Liver (tissue), 9 donors: ENCODE measurements around the gene ADAMTS4. TPM values are rescaled to one million over a fixed set of nuclear protein-coding genes. Genes with fewer than 3 reads are reported as not detected.

Experiments used
- DNase-seq: peaks from one replicate; pipeline ENCODE4 v3.0.0-alpha.2; 2017; ENCODE audit warnings: low spot score
- H3K27ac ChIP-seq, 2 donors: one replicate each; pipeline ENCODE4 v1.7.0; 2013; ENCODE audit warnings: inconsistent platforms in 2 of 2, low read length in 2 of 2, control low read depth in 1 of 2, low read depth in 1 of 2, mild to moderate bottlenecking in 1 of 2
- H3K27me3 ChIP-seq, 4 donors: one replicate each; pipeline versions ENCODE4 v1.6.1 to v1.7.0; 2013; ENCODE audit warnings: low read length in 3 of 4, inconsistent platforms in 1 of 4, mild to moderate bottlenecking in 1 of 4, moderate library complexity in 1 of 4; ENCODE audit not compliant: control insufficient read depth in 4 of 4, insufficient read depth in 4 of 4
- H3K36me3 ChIP-seq, 4 donors: one replicate each; pipeline versions ENCODE4 v1.6.1 to v1.7.0; 2013; ENCODE audit warnings: low read length in 3 of 4, mild to moderate bottlenecking in 3 of 4, low read depth in 1 of 4, moderate library complexity in 1 of 4; ENCODE audit not compliant: control insufficient read depth in 4 of 4, insufficient read depth in 3 of 4
- H3K4me1 ChIP-seq, 4 donors: one replicate each; pipeline versions ENCODE4 v1.6.1 to v1.7.0; 2013; ENCODE audit warnings: low read length in 3 of 4, mild to moderate bottlenecking in 3 of 4, moderate library complexity in 1 of 4; ENCODE audit not compliant: control insufficient read depth in 4 of 4, insufficient read depth in 4 of 4
- H3K4me3 ChIP-seq, 3 donors: one replicate each; pipeline versions ENCODE4 v1.6.1 to v1.7.0; 2013; ENCODE audit warnings: low read length in 3 of 3, control low read depth in 1 of 3, low read depth in 1 of 3, mild to moderate bottlenecking in 1 of 3
- H3K9ac ChIP-seq, 2 donors: one replicate each; pipeline ENCODE4 v1.7.0; 2013; ENCODE audit warnings: low read length in 2 of 2, mild to moderate bottlenecking in 2 of 2, moderate library complexity in 2 of 2, control low read depth in 1 of 2, low read depth in 1 of 2
- H3K9me3 ChIP-seq, 4 donors: one replicate each; pipeline versions ENCODE4 v1.6.1 to v1.7.0; 2013; ENCODE audit warnings: low read length in 3 of 4; ENCODE audit not compliant: control insufficient read depth in 4 of 4
- EGR1 ChIP-seq, 2 donors: IDR thresholded peaks; 2 replicates each; pipeline ENCODE4 v1.6.1; 2016 to 2018; ENCODE audit warnings: antibody characterized with exemption in 2 of 2, low read depth in 2 of 2
- FOXA1 ChIP-seq: IDR thresholded peaks from 2 replicates; pipeline ENCODE4 v1.6.1; 2016; ENCODE audit warnings: antibody characterized with exemption
- FOXA2 ChIP-seq: IDR thresholded peaks from 2 replicates; pipeline ENCODE4 v1.6.1; 2016; ENCODE audit warnings: antibody characterized with exemption
- GABPA ChIP-seq, 2 donors: IDR thresholded peaks in 1 of 2; conservative IDR thresholded peaks in 1 of 2; 2 replicates each; pipeline ENCODE4 v1.6.1; 2016; ENCODE audit warnings: antibody characterized with exemption in 2 of 2, mild to moderate bottlenecking in 1 of 2, moderate library complexity in 1 of 2
- HNF4A ChIP-seq, 2 donors: conservative IDR thresholded peaks; 2 replicates each; pipeline ENCODE4 v1.6.1; 2016; ENCODE audit warnings: antibody characterized with exemption in 2 of 2, mild to moderate bottlenecking in 2 of 2
- HNF4G ChIP-seq: IDR thresholded peaks from 2 replicates; pipeline ENCODE4 v1.6.1; 2016; ENCODE audit warnings: antibody characterized with exemption
- JUND ChIP-seq, 2 donors: IDR thresholded peaks; 2 replicates each; pipeline ENCODE4 v1.6.1; 2016; ENCODE audit warnings: antibody characterized with exemption in 2 of 2
- NR2F2 ChIP-seq: IDR thresholded peaks from 2 replicates; pipeline ENCODE4 v1.6.1; 2016; ENCODE audit warnings: antibody characterized with exemption
- RAD21 ChIP-seq, 2 donors: IDR thresholded peaks; 2 replicates each; pipeline ENCODE4 v1.6.1; 2016; ENCODE audit warnings: antibody characterized with exemption in 2 of 2, mild to moderate bottlenecking in 2 of 2
- RXRA ChIP-seq, 2 donors: IDR thresholded peaks; 2 replicates each; pipeline ENCODE4 v1.6.1; 2017 to 2018; ENCODE audit warnings: antibody characterized with exemption in 2 of 2, mild to moderate bottlenecking in 1 of 2
- SP1 ChIP-seq: IDR thresholded peaks from 2 replicates; pipeline ENCODE4 v1.6.1; 2018; ENCODE audit warnings: antibody characterized with exemption, mild to moderate bottlenecking
- TAF1 ChIP-seq: conservative IDR thresholded peaks from 2 replicates; pipeline ENCODE4 v1.6.1; 2016; ENCODE audit warnings: antibody characterized with exemption, mild to moderate bottlenecking
- YY1 ChIP-seq: IDR thresholded peaks from 2 replicates; pipeline ENCODE4 v1.6.1; 2016; ENCODE audit warnings: antibody characterized with exemption, mild to moderate bottlenecking
- WGBS: extraction: QIAGEN DNeasy Blood & Tissue Kit; methylation state at CpG from one replicate; pipeline ENCODE4 v1.1.7; 2013; 5-methylcytosine and 5-hydroxymethylcytosine counted together
- polyA plus RNA-seq, 2 donors: library from polyadenylated mRNA; stranded (reverse) in 1 of 2; unstranded in 1 of 2; fragments of 200-250 nt in 1 of 2; fragments of >200 nt in 1 of 2; fragmentation: Nextera tagmentation in 1 of 2; extraction: Ambion mirVana in 1 of 2; gene quantifications; one replicate each; pipeline versions ENCODE4 v1.2.1 to v1.2.3, GENCODE V29; 2013 to 2015
- total RNA-seq, 2 donors: library from RNA; depleted of rRNA; stranded (reverse); fragments of >200 nt; gene quantifications; one replicate each; pipeline ENCODE4 v1.2.3, GENCODE V29; 2014
- TF ChIP-seq, protein P1 (sequence below): IDR thresholded peaks from 2 replicates; pipeline ENCODE4 v1.6.1; 2016; ENCODE audit warnings: antibody characterized with exemption
- TF ChIP-seq, protein P2 (sequence below): IDR thresholded peaks from 2 replicates; pipeline ENCODE4 v1.6.1; 2016; ENCODE audit warnings: antibody characterized with exemption
- TF ChIP-seq, protein P3 (sequence below): IDR thresholded peaks from 2 replicates; pipeline ENCODE4 v1.6.1; 2016; ENCODE audit warnings: antibody characterized with exemption, mild to moderate bottlenecking
- TF ChIP-seq, protein P4 (sequence below): fragments of 150-350 bp; IDR thresholded peaks from 2 replicates; pipeline ENCODE4 v1.5.1; 2017; ENCODE audit warnings: improper control_type of control experiment, low read depth, low read length; ENCODE audit not compliant: missing input control
- TF ChIP-seq, protein P5 (sequence below): IDR thresholded peaks from 2 replicates; pipeline ENCODE4 v1.6.1; 2016; ENCODE audit warnings: antibody characterized with exemption
- donor health status: healthy.
- donor health status: healthy.
- donor health status: healthy.
- donor health status: healthy.
- donor health status: healthy.

The ADAMTS4 gene
- total and polyA plus RNA-seq, 4 donors: 0.21 to 2.2 (median 0.38) TPM

DNA sequence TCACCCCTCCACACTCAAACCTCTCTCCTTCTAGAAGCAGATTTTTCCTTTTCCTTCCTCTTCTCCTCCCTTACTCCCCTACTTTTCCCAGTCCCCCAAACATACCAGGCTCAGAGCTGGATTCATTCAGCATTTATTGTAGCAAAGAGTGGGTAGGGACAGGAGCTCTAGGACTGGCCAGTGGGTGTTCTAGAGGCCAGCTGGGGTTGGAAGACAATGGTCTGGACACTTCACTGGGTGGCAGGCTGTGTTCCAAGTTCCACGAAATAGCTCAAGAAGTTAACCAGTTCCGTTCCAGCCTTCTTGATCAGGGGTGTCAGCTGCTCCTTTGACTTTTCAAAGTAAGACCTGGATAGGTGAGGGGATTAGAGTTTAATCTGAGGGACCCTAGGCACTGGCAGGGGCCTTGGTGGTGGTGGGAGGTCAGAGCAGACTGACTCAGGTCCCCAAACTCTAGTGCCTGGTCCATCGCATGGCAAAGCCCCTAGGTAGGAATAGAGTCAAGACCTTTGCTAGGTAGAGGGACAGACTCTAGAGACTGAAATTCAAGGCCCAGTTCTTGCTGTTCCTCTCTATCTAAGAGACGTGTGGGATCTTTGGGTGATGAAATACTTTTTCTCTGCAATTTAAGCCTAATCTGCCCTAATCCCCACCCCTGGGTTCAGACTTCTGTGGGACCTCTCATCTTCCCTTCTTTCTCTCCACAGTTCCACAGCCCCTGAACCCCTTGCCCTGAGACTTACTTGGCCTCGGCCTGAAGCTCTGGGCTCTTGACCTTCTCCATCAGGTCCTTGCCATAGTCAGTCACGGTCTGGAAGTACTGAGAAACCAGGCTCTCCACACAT lies 23.5 kb upstream of the ADAMTS4 start:
- H3K9ac ChIP-seq: peak overlapping the region; percentile 71 to 96
- no peaks in the 10 kb centered on the region for H3K27me3 ChIP-seq
- peaks cover 0 to 6% (median 0%) of the 10 kb centered on the region in 4 donors for H3K36me3 ChIP-seq
- 34% methylated on average over 6 of the region's 6 CpGs for WGBS
- TF ChIP-seq NR2F2: no peak
- no peak for TF ChIP-seq HNF4A (conservative IDR thresholded peaks at IDR 0.05)
- no peak for TF ChIP-seq RXRA (IDR thresholded peaks at IDR 0.05)
- TF ChIP-seq RAD21 (IDR thresholded peaks at IDR 0.05): no peak
- TF ChIP-seq HNF4G: no peak
- TF ChIP-seq FOXA1: no peak
- no peak for TF ChIP-seq YY1
- TF ChIP-seq TAF1: no peak
- TF ChIP-seq, protein P1, sequence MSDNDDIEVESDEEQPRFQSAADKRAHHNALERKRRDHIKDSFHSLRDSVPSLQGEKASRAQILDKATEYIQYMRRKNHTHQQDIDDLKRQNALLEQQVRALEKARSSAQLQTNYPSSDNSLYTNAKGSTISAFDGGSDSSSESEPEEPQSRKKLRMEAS: no peak
- no peak for TF ChIP-seq FOXA2
- no peak for TF ChIP-seq EGR1 (IDR thresholded peaks at IDR 0.05; ENCODE audit: low read depth in 2 of 2)
- TF ChIP-seq, protein P2, sequence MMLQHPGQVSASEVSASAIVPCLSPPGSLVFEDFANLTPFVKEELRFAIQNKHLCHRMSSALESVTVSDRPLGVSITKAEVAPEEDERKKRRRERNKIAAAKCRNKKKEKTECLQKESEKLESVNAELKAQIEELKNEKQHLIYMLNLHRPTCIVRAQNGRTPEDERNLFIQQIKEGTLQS: no peak
- TF ChIP-seq, protein P3, sequence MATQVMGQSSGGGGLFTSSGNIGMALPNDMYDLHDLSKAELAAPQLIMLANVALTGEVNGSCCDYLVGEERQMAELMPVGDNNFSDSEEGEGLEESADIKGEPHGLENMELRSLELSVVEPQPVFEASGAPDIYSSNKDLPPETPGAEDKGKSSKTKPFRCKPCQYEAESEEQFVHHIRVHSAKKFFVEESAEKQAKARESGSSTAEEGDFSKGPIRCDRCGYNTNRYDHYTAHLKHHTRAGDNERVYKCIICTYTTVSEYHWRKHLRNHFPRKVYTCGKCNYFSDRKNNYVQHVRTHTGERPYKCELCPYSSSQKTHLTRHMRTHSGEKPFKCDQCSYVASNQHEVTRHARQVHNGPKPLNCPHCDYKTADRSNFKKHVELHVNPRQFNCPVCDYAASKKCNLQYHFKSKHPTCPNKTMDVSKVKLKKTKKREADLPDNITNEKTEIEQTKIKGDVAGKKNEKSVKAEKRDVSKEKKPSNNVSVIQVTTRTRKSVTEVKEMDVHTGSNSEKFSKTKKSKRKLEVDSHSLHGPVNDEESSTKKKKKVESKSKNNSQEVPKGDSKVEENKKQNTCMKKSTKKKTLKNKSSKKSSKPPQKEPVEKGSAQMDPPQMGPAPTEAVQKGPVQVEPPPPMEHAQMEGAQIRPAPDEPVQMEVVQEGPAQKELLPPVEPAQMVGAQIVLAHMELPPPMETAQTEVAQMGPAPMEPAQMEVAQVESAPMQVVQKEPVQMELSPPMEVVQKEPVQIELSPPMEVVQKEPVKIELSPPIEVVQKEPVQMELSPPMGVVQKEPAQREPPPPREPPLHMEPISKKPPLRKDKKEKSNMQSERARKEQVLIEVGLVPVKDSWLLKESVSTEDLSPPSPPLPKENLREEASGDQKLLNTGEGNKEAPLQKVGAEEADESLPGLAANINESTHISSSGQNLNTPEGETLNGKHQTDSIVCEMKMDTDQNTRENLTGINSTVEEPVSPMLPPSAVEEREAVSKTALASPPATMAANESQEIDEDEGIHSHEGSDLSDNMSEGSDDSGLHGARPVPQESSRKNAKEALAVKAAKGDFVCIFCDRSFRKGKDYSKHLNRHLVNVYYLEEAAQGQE: no peak
- TF ChIP-seq, protein P4, sequence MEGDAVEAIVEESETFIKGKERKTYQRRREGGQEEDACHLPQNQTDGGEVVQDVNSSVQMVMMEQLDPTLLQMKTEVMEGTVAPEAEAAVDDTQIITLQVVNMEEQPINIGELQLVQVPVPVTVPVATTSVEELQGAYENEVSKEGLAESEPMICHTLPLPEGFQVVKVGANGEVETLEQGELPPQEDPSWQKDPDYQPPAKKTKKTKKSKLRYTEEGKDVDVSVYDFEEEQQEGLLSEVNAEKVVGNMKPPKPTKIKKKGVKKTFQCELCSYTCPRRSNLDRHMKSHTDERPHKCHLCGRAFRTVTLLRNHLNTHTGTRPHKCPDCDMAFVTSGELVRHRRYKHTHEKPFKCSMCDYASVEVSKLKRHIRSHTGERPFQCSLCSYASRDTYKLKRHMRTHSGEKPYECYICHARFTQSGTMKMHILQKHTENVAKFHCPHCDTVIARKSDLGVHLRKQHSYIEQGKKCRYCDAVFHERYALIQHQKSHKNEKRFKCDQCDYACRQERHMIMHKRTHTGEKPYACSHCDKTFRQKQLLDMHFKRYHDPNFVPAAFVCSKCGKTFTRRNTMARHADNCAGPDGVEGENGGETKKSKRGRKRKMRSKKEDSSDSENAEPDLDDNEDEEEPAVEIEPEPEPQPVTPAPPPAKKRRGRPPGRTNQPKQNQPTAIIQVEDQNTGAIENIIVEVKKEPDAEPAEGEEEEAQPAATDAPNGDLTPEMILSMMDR: no peak
- no peak for TF ChIP-seq SP1
- TF ChIP-seq, protein P5, sequence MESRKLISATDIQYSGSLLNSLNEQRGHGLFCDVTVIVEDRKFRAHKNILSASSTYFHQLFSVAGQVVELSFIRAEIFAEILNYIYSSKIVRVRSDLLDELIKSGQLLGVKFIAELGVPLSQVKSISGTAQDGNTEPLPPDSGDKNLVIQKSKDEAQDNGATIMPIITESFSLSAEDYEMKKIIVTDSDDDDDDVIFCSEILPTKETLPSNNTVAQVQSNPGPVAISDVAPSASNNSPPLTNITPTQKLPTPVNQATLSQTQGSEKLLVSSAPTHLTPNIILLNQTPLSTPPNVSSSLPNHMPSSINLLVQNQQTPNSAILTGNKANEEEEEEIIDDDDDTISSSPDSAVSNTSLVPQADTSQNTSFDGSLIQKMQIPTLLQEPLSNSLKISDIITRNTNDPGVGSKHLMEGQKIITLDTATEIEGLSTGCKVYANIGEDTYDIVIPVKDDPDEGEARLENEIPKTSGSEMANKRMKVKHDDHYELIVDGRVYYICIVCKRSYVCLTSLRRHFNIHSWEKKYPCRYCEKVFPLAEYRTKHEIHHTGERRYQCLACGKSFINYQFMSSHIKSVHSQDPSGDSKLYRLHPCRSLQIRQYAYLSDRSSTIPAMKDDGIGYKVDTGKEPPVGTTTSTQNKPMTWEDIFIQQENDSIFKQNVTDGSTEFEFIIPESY: no peak
- no peak for TF ChIP-seq GABPA (IDR thresholded peaks at IDR 0.05 in 1 of 2, conservative IDR thresholded peaks at IDR 0.05 in 1 of 2)
- no peak for TF ChIP-seq JUND (IDR thresholded peaks at IDR 0.05)
- no peak for DNase-seq
- no peaks in the 10 kb centered on the region for H3K9me3 ChIP-seq
- H3K4me3 ChIP-seq: peak overlapping the region; percentile 68 to 96 (median 84)
- H3K27ac ChIP-seq: peak overlapping the region; percentile 93 to 100
- H3K4me1 ChIP-seq: peaks cover 3 to 54% (median 33%) of the 10 kb centered on the region in 4 donors
